ENCODE data around the gene SOBP. TPM values are rescaled to one million over a fixed set of nuclear protein-coding genes. Genes with fewer than 3 reads are reported as not detected.

The SOBP gene, protein sequence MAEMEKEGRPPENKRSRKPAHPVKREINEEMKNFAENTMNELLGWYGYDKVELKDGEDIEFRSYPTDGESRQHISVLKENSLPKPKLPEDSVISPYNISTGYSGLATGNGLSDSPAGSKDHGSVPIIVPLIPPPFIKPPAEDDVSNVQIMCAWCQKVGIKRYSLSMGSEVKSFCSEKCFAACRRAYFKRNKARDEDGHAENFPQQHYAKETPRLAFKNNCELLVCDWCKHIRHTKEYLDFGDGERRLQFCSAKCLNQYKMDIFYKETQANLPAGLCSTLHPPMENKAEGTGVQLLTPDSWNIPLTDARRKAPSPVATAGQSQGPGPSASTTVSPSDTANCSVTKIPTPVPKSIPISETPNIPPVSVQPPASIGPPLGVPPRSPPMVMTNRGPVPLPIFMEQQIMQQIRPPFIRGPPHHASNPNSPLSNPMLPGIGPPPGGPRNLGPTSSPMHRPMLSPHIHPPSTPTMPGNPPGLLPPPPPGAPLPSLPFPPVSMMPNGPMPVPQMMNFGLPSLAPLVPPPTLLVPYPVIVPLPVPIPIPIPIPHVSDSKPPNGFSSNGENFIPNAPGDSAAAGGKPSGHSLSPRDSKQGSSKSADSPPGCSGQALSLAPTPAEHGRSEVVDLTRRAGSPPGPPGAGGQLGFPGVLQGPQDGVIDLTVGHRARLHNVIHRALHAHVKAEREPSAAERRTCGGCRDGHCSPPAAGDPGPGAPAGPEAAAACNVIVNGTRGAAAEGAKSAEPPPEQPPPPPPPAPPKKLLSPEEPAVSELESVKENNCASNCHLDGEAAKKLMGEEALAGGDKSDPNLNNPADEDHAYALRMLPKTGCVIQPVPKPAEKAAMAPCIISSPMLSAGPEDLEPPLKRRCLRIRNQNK
- total RNA-seq: 4.2 and 5.3 TPM in 2 replicates

DNA sequence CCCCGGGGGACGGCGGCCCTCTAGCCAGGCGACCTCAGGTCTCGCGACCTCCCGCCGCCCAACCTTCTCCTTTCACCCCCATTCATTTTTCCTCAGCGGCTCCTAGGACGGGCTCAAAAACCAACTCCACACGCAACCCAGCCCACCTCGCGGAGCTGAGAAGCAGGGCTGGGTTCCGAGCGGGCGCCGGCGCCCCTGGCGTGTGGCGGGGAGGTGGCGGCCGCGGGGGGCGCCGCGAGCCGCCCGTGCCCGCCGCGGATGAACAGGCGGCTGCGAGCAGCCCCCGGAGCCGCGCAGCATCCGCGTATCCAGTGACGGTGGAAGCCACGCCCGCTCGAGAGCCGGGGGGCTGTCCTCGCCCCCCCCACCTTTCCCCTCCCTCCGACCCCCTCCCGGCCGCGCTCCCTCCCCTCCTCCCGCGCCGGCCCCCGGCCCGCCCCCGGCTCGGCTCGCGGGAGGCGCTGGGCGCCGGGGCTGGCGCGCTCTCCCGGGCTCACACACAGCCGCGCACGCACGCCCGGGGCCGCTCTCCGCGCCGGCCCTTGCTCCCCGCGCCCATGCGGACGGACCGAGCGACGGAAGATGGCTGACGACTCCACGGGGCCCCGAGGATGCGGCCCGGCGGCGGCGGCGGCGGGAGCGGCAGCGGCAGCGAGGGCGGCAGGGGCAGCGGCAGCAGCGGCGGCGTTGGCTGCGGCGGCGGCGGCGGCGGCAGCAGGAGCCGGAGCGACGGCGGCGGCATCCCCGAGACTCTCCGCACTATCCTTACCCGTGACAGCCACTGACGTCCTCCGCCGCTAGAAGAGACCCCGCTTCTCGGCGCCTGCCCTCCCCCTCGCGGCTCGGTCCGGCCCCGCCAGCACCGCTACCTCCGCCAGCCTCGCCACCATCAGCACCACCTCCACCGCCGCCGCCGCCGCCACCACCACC lies at the start of gene SOBP:
SOBP (plus strand) TSS at position 482 of the 930 bp plus-strand sequence. CDS start 500 bp downstream, outside the sequence.

DNA sequence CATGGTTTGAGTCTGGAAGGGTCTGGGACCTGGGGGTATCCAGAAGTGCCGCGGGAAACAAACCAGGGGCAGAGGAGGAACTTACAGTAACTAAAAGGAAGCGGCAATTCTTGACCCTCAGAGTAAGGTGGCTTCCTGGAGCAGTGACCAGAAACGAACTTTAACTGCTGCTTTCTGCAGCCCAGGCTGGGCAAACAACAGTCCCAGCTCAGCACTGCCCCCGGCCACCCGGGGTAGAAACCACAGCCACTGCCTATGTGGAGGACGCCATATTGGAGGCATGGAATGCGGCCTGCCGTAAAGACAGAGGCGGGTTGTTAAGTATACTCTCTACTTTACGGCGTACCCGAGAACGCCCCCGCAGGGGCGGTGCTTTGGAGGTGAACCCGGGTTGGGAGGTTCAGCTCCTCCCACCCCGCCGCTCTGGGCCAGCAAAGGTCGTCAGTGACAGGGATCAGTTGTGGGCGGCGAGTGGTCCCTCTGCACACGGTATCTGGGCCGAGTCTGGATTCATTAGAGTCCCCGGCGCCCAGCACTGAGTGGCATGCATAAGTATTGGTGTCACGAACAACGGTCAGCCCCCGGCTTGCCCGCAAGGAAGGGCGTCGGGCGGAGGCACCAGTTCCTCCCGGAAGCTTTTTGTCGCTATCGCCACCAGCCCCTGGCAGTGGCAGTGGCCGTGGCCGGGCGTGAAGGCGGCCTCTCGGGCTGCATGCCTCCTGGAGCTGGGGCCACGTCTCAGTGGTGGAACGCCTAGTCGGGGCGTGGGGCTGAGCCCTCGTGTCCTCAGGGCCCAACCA lies 30.4 kb upstream of the SOBP start, which contains the start of gene PDSS2:
PDSS2 (minus strand) TSS at position 282 of the 800 bp plus-strand sequence; CDS start at position 3, 279 bp downstream.

Other genes with a start within 250 kb of the SOBP start
- gene PDSS2, start 30.6 kb upstream of the SOBP start, total RNA-seq: 8.2 and 9.1 TPM in 2 replicates